ENCODE results near the gene RBM10.
A peak's percentile ranks its signal among the peaks of the same experiment; 100 is the strongest.
"Not testable (repeated sequence)": the region's sequence is repeated elsewhere in the genome, so short reads cannot be mapped to it uniquely, and the experiment has no call there.

The RBM10 gene

DNA sequence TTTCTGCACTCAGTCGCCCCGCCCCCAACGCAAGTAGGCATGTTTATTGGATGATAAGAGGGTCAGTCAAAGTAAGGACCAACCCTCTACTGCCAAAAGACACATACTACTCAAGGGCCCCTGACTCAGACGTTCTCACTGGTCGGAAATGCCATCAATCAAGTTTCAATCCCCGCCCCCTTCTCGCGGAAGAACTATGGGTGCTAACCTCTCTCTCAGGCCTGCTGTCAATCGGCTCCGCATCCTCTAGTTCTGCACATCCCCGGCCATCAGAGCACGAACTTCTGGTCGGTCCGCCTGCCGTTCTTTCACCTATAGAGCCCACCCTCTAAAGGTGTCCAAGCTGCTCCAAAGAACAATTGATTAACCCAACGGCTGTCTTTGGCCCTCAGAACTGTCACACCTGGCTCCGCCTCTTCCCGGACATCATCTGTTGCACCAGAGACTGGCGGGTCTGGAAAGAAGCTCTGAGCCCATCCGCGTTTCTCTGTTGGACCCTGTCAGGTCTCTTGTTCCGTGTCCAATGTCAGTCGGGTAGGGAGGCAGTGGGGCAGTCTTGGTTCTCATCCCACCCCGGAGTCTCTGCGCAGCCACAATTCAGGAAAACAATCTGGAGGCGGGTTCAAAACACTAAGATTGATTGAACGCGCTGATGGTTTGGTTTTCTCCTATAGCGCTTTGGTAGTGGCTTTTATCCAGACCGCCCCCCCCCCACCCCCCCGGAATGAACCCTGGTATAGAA lies 15.7 kb upstream of the RBM10 start:
- peak; percentile 88 for DNase-seq (ENCODE audit: low spot score)
- TF ChIP-seq, protein P1, sequence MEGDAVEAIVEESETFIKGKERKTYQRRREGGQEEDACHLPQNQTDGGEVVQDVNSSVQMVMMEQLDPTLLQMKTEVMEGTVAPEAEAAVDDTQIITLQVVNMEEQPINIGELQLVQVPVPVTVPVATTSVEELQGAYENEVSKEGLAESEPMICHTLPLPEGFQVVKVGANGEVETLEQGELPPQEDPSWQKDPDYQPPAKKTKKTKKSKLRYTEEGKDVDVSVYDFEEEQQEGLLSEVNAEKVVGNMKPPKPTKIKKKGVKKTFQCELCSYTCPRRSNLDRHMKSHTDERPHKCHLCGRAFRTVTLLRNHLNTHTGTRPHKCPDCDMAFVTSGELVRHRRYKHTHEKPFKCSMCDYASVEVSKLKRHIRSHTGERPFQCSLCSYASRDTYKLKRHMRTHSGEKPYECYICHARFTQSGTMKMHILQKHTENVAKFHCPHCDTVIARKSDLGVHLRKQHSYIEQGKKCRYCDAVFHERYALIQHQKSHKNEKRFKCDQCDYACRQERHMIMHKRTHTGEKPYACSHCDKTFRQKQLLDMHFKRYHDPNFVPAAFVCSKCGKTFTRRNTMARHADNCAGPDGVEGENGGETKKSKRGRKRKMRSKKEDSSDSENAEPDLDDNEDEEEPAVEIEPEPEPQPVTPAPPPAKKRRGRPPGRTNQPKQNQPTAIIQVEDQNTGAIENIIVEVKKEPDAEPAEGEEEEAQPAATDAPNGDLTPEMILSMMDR (IDR thresholded peaks at IDR 0.05; ENCODE audit: extremely low read depth, missing control alignments), result no peak

DNA sequence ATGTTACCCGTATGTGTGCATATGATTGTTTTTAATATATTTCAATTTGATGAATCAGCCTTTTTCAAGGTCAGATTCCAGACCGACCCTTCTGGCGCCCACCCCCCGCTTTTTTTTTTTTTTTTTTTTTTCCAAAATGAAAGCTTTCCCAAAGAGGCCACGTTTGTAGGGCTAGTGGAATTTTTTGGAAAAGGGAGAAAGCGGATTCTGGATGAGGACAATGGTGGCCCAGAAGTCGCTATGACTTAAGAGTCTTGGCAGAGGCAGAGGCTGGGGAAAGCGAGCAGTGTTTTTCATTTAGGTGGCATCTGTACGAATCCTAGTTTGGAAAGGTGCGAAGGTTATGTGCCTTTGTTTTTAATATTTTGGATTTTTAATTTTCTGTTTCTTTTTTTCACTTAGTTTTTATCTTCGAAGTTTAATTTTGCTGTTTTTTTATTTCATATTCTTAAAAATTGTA lies 15.1 kb upstream of the RBM10 start:
- TF ChIP-seq, protein P1 (IDR thresholded peaks at IDR 0.05; ENCODE audit: extremely low read depth, missing control alignments), result no peak
- no peak for DNase-seq (ENCODE audit: low spot score)

DNA sequence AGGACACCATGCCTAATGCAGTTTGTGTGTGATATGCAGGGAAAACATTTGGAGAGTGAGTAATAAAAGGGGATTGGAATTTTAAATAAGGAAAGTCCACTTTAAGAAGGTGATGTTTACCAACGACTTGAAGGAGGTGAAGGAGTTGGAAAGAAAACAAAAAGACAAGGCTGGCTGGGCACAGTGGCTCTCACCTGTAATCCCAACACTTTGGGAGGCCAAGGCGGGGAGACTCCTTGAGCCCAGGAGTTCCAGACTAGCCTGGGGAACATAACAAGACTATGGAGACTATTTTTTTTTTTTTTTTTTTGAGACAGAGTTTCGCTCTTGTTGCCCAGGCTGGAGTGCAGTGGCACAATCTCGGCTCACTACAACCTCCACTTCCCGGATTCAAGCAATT lies 11.5 kb upstream of the RBM10 start:
- TF ChIP-seq, protein P1 (IDR thresholded peaks at IDR 0.05; ENCODE audit: extremely low read depth, missing control alignments), result no peak

DNA sequence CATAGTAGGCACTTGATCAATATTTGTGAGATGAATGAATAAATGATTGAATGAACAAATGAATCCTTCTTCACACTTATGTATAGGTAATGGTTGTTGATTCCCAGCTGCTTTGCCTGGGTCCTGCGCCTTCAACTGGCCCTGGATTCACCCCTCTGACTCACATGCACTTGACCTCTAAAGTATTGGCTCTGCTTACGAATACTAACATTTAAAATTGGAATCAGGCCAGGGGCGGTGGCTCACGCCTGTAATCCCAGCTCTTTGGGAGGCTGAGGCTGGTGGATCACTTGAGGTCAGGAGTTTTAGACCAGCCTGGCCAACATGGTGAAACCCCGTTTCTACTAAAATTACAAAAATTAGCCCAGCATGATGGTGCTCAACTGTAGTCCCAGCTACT lies 9.4 kb upstream of the RBM10 start:
- DNase-seq (ENCODE audit: low spot score), result not testable (repeated sequence)

More for the DNA sequence above, 11.5 kb upstream of the RBM10 start:
- DNase-seq (ENCODE audit: low spot score), result no peak

DNA sequence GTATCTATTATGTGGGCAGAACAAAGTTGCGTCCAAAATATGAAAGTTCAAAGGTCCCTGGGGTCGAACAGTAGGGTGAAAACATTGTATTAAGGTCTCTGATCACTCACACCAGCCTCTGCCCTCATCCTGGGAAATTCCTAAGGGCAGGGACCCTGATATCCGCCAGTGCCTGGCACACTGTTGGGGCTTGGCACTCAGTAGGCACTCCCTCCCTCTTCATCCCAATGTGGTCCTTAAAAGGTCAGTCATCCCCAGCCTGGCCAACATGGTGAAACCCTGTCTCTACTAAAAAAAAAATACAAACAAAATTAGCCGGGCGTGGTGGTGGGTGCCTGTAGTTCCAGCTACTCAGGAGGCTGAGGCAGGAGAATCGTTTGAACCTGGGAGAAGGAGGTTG lies 6.8 kb upstream of the RBM10 start:
- TF ChIP-seq, protein P1 (IDR thresholded peaks at IDR 0.05; ENCODE audit: extremely low read depth, missing control alignments), result no peak

DNA sequence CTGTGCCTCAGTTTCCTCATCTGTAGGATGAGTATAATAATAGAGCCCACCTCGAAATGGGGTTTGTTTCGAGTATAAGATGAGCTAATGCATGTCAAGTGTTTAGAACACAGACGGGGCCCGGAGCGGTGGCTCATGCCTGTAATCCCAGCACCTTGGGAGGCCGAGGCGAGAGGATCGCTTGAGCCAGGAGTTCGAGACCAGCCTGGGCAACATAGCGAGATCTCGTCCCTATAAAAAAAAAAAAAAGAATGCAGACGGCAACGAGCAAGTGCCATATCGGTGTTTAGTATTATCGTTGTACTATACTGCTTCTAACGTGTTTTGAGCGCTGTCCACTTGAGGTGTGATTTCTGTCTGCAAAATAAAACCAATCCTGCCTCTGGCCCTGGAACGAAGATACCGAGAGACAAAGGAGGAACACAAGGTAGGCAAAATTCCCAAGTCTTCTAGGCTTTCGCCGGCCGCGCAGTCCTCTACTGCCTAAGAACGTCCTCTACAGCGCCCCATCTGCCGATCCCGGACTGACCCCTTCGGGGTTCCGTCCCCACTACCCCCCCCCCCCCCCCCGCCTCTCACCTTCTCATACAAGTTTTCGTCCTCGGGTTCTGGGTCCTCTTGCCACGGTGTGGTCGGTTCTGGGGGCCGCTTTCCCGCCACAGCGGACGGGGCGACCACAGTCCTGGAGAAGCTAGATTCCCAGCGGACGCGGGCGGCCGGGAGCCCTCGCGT lies 961 bp upstream of the RBM10 start:
- DNase-seq (ENCODE audit: low spot score), result peak; percentile 57
- TF ChIP-seq, protein P1 (IDR thresholded peaks at IDR 0.05; ENCODE audit: extremely low read depth, missing control alignments), result no peak

More for the DNA sequence above, 6.8 kb upstream of the RBM10 start:
- DNase-seq (ENCODE audit: low spot score), result no peak

DNA sequence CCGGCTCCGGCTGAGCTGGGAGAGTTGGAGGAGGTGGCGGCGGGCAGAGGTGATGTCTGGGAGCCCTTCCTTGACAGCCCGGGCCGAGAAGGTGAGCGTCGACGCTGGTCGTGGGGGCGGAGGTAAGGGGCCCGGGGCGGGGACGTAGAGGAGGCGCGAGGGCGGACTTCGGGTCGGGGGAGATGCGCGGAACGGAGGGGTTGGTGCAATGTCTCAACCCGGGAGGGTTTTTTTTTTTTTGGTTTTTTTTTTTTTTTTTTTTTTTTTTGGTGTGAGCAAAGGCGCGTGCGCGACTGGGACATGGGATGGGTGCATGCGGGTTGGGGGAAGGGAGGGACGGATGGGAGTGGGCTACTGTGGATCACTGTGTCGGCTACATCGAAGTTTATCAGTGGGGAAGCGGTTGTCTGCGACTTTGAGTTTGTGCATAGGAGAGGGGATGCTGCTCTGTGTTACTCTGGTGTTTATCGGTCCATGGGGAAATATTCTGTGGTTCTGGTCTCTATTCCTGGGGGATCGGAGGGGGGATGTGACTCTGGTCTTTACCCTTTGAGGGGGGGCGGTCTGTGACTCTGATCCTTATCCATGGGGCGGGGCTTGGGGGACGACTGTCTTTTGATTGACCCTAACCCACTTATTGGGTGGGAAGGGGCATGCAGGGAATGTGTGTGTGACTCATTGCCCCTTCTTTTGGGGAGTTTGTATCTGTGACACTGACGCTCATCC lies 537 bp downstream of the RBM10 start:
- TF ChIP-seq, protein P1 (IDR thresholded peaks at IDR 0.05; ENCODE audit: extremely low read depth, missing control alignments), result no peak
- DNase-seq (ENCODE audit: low spot score), result peak; percentile 34

Measured in GM20000 (cell line).